ENCODE measurements around the gene MCF2L.
A peak's percentile ranks its signal among the peaks of the same experiment; 100 is the strongest.

Gene MCF2L

DNA sequence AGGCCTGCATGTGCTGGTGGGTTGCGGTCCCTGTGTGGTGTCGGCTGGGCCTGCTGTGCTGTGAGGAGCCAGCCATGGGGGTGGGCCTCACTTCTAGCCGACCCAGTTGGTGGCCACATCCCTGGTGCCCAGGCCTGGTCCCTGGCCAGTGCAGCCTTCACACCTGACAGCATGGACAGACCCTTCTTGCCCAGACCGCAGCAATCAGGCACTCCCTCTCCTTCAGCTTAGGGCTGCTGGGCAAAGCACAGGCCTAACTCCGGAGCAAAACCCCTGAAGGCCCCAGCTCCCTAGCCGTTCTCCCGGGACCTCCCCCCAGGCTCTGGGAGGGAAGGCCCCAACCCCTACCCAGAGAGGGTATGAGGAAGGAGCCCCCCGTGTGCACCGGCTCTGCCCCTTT lies 6.6 kb upstream of the MCF2L start:
- TF ChIP-seq POU2F2 (IDR thresholded peaks at IDR 0.05; ENCODE audit: low read depth, low read length) (no peak), SPI1 (IDR thresholded peaks at IDR 0.05; ENCODE audit: low read depth, low read length) (no peak)
- DNase-seq (ENCODE audit: insufficient read length, low spot score) (no peak), FAIRE-seq (no peak)

DNA sequence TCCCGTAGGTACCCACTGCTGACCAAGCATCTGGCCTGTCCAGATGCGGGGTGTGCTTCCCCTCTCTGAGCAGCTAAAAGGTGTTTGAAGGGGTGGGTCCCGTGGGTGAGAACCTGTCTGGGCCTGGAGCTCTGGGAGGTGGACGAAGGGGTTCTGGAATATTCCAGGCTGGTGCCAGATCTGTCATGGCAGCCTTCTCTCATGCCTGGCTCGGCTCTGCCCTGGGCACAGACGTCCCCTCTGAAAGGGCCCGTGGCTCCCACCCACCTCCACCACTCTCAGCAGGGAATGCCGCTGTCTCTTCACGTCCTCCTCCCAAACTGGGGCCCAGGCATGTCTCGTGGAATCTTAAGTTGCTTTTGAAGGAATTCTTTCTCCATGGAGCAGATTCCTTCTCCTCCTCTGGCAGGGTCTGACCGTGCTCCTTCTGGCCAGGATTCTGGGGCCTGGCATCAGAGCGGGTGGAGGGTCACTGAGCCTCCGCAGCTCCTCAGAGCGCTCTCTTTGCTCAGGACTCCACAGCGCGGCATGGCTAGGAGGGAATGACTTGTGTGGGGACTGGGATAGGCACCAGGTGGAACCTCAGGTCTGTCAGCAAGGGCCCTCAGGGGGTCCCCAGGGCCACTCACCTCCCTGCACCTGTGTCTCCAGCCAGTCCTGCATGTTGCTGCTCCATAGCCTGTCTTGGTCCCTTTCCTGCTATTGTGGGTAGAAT lies 5.9 kb upstream of the MCF2L start:
- FAIRE-seq, result no peak
- DNase-seq (ENCODE audit: insufficient read length, low spot score), result no peak
- TF ChIP-seq POU2F2 (IDR thresholded peaks at IDR 0.05; ENCODE audit: low read depth, low read length) (no peak), PAX5 (IDR thresholded peaks at IDR 0.05; ENCODE audit: insufficient read depth, low read length, severe bottlenecking) (no peak), TAF1 (IDR thresholded peaks at IDR 0.05; ENCODE audit: low read depth, low read length) (no peak), POLR2AphosphoS5 (IDR thresholded peaks at IDR 0.05; ENCODE audit: low read depth, low read length) (no peak), POLR2A (IDR thresholded peaks at IDR 0.05; ENCODE audit: low read depth, low read length) (no peak), SPI1 (IDR thresholded peaks at IDR 0.05; ENCODE audit: low read depth, low read length) (no peak)

DNA sequence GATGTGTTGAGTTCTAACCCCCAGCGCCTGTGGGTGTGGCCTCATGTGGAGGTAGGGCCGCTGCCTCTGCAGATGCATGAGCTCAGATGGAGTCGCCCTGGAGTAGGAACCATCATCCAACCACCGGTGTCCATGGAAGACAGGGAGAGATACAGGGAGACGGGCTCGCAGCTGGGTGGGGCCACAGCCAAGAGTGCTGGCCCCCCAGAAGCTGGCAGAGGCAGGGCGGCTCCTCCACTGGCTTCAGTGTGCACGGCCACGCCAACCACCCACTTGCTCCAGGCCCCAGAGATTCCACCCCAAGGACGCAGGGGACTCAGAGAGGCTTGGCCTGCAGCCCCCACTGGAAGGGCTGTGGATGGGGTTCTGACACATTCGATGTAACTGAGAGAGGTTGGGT lies 5.4 kb upstream of the MCF2L start:
- TF ChIP-seq POLR2AphosphoS5 (IDR thresholded peaks at IDR 0.05; ENCODE audit: low read depth, low read length) (no peak), POLR2A (IDR thresholded peaks at IDR 0.05; ENCODE audit: low read depth, low read length) (no peak), PAX5 (IDR thresholded peaks at IDR 0.05; ENCODE audit: insufficient read depth, low read length, severe bottlenecking) (no peak), SPI1 (IDR thresholded peaks at IDR 0.05; ENCODE audit: low read depth, low read length) (no peak), POU2F2 (IDR thresholded peaks at IDR 0.05; ENCODE audit: low read depth, low read length) (no peak), TAF1 (IDR thresholded peaks at IDR 0.05; ENCODE audit: low read depth, low read length) (no peak)
- DNase-seq (ENCODE audit: insufficient read length, low spot score) (no peak), FAIRE-seq (no peak)

DNA sequence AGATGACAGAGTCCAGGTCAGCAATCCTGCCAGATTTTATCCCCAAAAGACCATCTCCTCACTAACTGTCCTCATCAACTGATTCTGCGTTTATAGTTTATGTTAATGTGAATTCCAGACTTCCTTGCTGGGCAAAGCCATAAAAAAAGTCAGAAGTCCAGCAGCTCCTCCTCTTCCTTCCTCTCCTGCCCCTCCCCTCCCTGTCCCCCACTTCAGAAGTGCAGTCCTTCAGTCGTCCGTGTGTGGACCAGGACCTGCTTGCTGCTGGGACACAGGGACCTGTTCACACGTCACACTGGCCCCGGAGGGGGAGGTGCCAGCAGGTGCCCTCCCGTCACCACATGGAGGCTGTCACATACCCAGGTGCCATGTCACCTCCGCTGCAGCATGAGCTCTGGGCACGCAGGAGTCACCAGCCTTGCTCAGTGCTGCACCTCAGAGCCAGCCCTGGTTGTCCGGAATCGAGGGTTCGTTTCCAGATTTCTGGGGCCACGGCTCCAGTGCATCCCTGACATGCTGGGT lies 4.0 kb upstream of the MCF2L start:
- FAIRE-seq, result no peak
- DNase-seq (ENCODE audit: insufficient read length, low spot score), result no peak
- TF ChIP-seq TAF1 (IDR thresholded peaks at IDR 0.05; ENCODE audit: low read depth, low read length), result no peak
- no peak for TF ChIP-seq POLR2AphosphoS5 (IDR thresholded peaks at IDR 0.05; ENCODE audit: low read depth, low read length)
- no peak for TF ChIP-seq SPI1 (IDR thresholded peaks at IDR 0.05; ENCODE audit: low read depth, low read length)
- no peak for TF ChIP-seq POU2F2 (IDR thresholded peaks at IDR 0.05; ENCODE audit: low read depth, low read length)
- no peak for TF ChIP-seq POLR2A (IDR thresholded peaks at IDR 0.05; ENCODE audit: low read depth, low read length)
- no peak for TF ChIP-seq PAX5 (IDR thresholded peaks at IDR 0.05; ENCODE audit: insufficient read depth, low read length, severe bottlenecking)

DNA sequence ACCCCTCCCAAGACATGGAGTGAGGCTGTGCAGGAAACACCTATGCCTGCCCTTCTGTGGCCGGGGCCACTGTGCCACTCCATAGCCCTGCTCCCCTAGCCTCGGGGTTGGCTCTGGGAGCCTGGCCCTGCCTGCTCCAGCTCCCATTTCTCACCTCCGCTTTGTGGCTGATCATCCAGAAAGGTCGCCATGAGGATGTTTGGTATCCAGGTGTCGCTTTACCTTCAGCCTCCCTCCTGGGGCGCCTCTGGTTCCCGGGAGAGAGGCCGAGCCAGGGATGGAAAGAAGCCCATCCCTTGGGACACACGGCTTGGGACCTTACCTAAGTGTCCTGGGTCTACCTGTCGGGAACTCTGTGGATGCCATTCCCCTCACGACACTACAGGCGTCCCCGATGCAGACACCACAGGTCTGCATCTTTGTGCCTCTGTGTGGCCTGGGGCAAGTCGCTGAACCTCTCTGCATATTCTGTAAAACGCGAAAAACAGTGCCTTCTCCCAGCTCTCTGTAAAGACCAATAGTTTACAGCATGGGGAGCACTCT lies 3.4 kb upstream of the MCF2L start:
- FAIRE-seq (no peak), DNase-seq (ENCODE audit: insufficient read length, low spot score) (no peak)
- TF ChIP-seq TAF1 (IDR thresholded peaks at IDR 0.05; ENCODE audit: low read depth, low read length), result no peak
- no peak for TF ChIP-seq POLR2AphosphoS5 (IDR thresholded peaks at IDR 0.05; ENCODE audit: low read depth, low read length)
- TF ChIP-seq POLR2A (IDR thresholded peaks at IDR 0.05; ENCODE audit: low read depth, low read length), result no peak
- no peak for TF ChIP-seq SPI1 (IDR thresholded peaks at IDR 0.05; ENCODE audit: low read depth, low read length)
- TF ChIP-seq POU2F2 (IDR thresholded peaks at IDR 0.05; ENCODE audit: low read depth, low read length), result no peak
- TF ChIP-seq PAX5 (IDR thresholded peaks at IDR 0.05; ENCODE audit: insufficient read depth, low read length, severe bottlenecking), result no peak

DNA sequence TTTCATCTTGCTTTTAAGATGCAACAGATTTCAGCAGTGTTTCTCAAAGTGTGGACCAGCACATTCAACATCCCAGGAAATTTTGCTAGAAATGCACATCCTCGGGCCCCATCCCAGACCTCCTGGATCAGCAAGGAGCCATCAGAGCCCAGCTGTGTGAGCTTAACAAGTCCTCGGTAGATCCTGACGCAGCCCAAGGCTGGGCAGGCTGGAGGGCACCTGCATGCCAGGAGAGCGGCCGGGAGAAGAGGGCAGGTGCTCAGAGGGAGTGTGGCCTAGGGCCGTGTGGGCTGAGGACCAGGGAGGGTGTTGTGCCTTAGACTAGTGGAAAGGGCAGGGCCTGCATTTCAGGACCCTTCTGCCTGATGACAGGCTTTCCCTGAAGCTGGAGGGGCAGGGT lies 2.2 kb upstream of the MCF2L start:
- TF ChIP-seq POLR2AphosphoS5 (IDR thresholded peaks at IDR 0.05; ENCODE audit: low read depth, low read length), result no peak
- TF ChIP-seq POU2F2 (IDR thresholded peaks at IDR 0.05; ENCODE audit: low read depth, low read length), result no peak
- no peak for TF ChIP-seq TAF1 (IDR thresholded peaks at IDR 0.05; ENCODE audit: low read depth, low read length)
- TF ChIP-seq SPI1 (IDR thresholded peaks at IDR 0.05; ENCODE audit: low read depth, low read length), result no peak
- TF ChIP-seq POLR2A (IDR thresholded peaks at IDR 0.05; ENCODE audit: low read depth, low read length), result no peak
- no peak for TF ChIP-seq PAX5 (IDR thresholded peaks at IDR 0.05; ENCODE audit: insufficient read depth, low read length, severe bottlenecking)
- FAIRE-seq (no peak), DNase-seq (ENCODE audit: insufficient read length, low spot score) (no peak)

DNA sequence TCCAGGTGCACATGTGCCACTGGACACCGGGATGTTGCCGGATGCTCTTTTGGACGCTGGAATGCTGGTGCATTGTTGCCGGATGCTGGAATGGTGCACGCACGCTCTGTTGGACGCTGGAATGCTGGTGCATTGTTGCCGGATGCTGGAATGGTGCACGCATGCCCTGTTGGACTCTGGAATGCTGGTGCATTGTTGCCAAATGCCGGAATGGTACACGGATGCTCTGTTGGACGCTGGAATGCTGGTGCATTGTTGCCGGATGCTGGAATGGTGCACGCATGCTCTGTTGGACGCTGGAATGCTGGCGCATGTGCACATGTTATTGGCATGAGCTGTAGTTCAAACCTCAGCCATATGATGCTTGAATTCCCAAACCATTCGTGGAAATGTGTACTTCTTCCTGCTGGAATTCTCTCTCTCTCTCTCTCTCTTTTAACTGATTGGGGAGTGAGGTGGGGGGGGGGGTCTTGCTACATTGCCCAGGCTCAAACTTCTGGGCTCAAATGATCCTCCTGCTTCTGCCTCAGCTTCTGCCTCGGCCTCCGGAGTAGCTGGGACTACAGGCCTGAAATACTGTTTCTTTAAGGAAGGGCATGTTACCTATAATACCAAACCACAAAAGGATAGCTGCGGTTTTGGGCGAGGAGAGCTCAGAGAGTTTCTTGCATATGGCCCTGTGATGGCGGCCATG lies 1.2 kb upstream of the MCF2L start:
- DNase-seq (ENCODE audit: insufficient read length, low spot score) (no peak), FAIRE-seq (no peak)
- no peak for TF ChIP-seq POLR2AphosphoS5 (IDR thresholded peaks at IDR 0.05; ENCODE audit: low read depth, low read length)
- no peak for TF ChIP-seq SPI1 (IDR thresholded peaks at IDR 0.05; ENCODE audit: low read depth, low read length)
- no peak for TF ChIP-seq TAF1 (IDR thresholded peaks at IDR 0.05; ENCODE audit: low read depth, low read length)
- no peak for TF ChIP-seq POLR2A (IDR thresholded peaks at IDR 0.05; ENCODE audit: low read depth, low read length)
- no peak for TF ChIP-seq POU2F2 (IDR thresholded peaks at IDR 0.05; ENCODE audit: low read depth, low read length)
- TF ChIP-seq PAX5 (IDR thresholded peaks at IDR 0.05; ENCODE audit: insufficient read depth, low read length, severe bottlenecking), result no peak

DNA sequence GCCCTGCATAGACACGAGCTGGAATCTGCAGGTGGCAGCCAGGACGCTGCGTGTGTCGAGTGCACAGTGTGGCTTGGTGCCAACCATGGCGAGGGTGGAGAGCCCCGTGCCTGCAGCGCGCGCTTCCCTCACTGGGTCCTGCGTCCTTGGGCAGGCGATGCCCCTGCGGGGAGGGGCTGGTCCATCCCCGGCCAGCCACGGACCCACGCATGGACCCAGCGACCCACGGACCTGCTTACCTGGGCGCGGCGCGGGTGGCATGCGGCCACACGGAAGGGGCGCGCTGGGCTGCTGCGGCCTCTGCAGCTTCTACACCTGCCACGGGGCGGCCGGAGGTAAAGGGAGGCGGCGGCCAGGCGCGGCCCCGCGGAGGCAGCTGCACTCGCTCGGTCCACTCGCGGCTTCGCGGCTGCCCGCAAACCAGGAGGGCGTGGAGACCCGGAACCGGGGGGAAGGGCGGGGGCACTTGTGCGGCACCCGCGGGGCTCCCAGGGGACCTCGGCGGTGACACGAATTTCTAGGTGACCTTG lies 569 bp upstream of the MCF2L start:
- no peak for DNase-seq (ENCODE audit: insufficient read length, low spot score)
- FAIRE-seq, result peak; percentile 13
- no peak for TF ChIP-seq POLR2AphosphoS5 (IDR thresholded peaks at IDR 0.05; ENCODE audit: low read depth, low read length)
- TF ChIP-seq PAX5 (IDR thresholded peaks at IDR 0.05; ENCODE audit: insufficient read depth, low read length, severe bottlenecking), result no peak

DNA sequence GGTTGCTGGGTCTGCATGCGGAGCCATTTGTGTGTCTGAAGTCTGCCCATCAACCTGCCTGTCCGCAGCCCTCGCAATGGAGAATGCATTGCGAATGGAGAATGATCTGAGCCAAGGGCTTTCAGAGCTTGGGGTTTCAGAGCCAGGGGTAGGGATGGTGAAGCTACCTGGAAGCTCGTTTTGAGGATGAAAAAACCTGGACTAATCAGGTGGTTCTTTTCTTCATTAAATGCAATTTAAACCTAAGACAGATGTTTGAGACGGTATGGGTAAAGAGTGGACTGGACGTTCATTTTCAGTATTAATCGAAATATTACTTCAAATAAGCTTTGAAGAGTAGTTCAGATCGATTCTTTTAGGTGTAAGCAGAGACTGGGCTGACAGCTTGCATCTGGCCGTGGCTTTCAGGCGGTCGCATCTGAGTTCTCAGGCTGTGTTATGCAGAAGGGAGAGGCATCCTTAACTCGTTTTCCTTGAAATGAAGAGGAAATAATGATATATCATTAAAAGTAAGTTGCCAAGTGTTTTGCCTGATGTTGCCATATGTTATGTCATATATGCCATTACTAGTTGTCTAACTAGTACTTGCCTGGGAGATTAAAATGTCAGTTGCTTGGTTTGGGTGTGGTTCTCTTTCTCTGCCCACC lies 801 bp downstream of the MCF2L start:
- no peak for DNase-seq (ENCODE audit: insufficient read length, low spot score)
- FAIRE-seq, result no peak
- TF ChIP-seq POLR2AphosphoS5 (IDR thresholded peaks at IDR 0.05; ENCODE audit: low read depth, low read length) (no peak), POU2F2 (IDR thresholded peaks at IDR 0.05; ENCODE audit: low read depth, low read length) (no peak)

Measured in GM12891 (cell line).